CD4-positive, alpha-beta T cell treated with Interleukin-2 at 100 ng/mL for 4 hours (primary cell): ENCODE measurements around the gene MS4A10.

ENCODE experiments used
- DNase-seq: peaks from one replicate; pipeline ENCODE4 v3.0.0-alpha.2; 2020; ENCODE audit warnings: low spot score

The MS4A10 gene

GRCh38 chr11:60766547-60766946 lies 18.6 kb upstream of the MS4A10 start:
- DNase-seq, result no peak

- no peak for DNase-seq
These were observed 17.7 kb upstream of the MS4A10 start for GRCh38 chr11:60767388-60767811.

- DNase-seq, result no peak
These were observed 16.9 kb upstream of the MS4A10 start for GRCh38 chr11:60768202-60768601.

- no peak for DNase-seq
These were observed 15.9 kb upstream of the MS4A10 start for GRCh38 chr11:60769273-60769672.

- no peak for DNase-seq
These were observed 15.3 kb upstream of the MS4A10 start for GRCh38 chr11:60769811-60770210.

GRCh38 chr11:60771146-60771545 lies 14.0 kb upstream of the MS4A10 start:
- no peak for DNase-seq

- no peak for DNase-seq
These were observed 13.1 kb upstream of the MS4A10 start for GRCh38 chr11:60771879-60772525.

GRCh38 chr11:60772666-60773065 lies 12.5 kb upstream of the MS4A10 start:
- no peak for DNase-seq

- no peak for DNase-seq
These were observed 10.4 kb upstream of the MS4A10 start for GRCh38 chr11:60774726-60775125.

GRCh38 chr11:60775420-60775961 lies 9.6 kb upstream of the MS4A10 start:
- DNase-seq, result peak; percentile 82

GRCh38 chr11:60776167-60776566 lies 9.0 kb upstream of the MS4A10 start:
- no peak for DNase-seq

GRCh38 chr11:60777106-60777505 lies 8.0 kb upstream of the MS4A10 start:
- DNase-seq, result no peak

- no peak for DNase-seq
These were observed 7.6 kb upstream of the MS4A10 start for GRCh38 chr11:60777572-60777971.

GRCh38 chr11:60780065-60780464 lies 5.1 kb upstream of the MS4A10 start:
- DNase-seq, result no peak

GRCh38 chr11:60780774-60781173 lies 4.4 kb upstream of the MS4A10 start:
- no peak for DNase-seq

- no peak for DNase-seq
These were observed 3.7 kb upstream of the MS4A10 start for GRCh38 chr11:60781286-60781980.

- no peak for DNase-seq
These were observed 3.2 kb upstream of the MS4A10 start for GRCh38 chr11:60781981-60782316.

- no peak for DNase-seq
These were observed 2.6 kb upstream of the MS4A10 start for GRCh38 chr11:60782393-60783140.

- DNase-seq, result no peak
These were observed 2.0 kb upstream of the MS4A10 start for GRCh38 chr11:60783141-60783484.

GRCh38 chr11:60783911-60784310 lies 1.2 kb upstream of the MS4A10 start:
- no peak for DNase-seq

GRCh38 chr11:60785806-60786361 lies 751 bp downstream of the MS4A10 start:
- no peak for DNase-seq

- DNase-seq, result no peak
These were observed 1.9 kb downstream of the MS4A10 start for GRCh38 chr11:60786811-60787567.
